ENCODE results near the gene DEFB113. TPM values are rescaled to one million over a fixed set of nuclear protein-coding genes. Genes with fewer than 3 reads are reported as not detected.

The DEFB113 gene
- polyA plus RNA-seq, 1 donor (not counting 4 experiments of a cell fraction or from before 2014, with no cell fraction given), result not detected

GRCh38 chr6:49980898-49981297 is 11.5 kb upstream of the DEFB113 start:
- H4K20me1 ChIP-seq (ENCODE audit: control insufficient read depth, extremely low read depth, insufficient read depth, low read length), result no peaks in the 10 kb centered on the region
- FAIRE-seq (peak; percentile 63), DNase-seq (ENCODE audit: low read depth, low spot score) (peak; percentile 11)
- H3K4me2 ChIP-seq (ENCODE audit: control insufficient read depth, extremely low read depth, insufficient read depth, low read depth, low read length), result no peak overlapping the region
- H3K4me1 ChIP-seq (ENCODE audit: control insufficient read depth, extremely low read depth, insufficient read depth, low read length), result no peaks in the 10 kb centered on the region
- TF ChIP-seq CTCF (optimal IDR thresholded peaks at IDR 0.05 in 1 of 3, IDR thresholded peaks at IDR 0.05 in 1 of 3, conservative IDR thresholded peaks at IDR 0.05 in 1 of 3; ENCODE audit: extremely low read depth in 1 of 3, insufficient read depth in 2 of 3, low read length in 3 of 3), result no peak
- TF ChIP-seq EZH2 (IDR thresholded peaks at IDR 0.05; ENCODE audit: low read length), result no peak
- H3K36me3 ChIP-seq (ENCODE audit: control insufficient read depth in 2 of 2, extremely low read depth in 1 of 2, insufficient read depth in 2 of 2, low read length in 2 of 2), result no peaks in the 10 kb centered on the region
- no peaks in the 10 kb centered on the region for H3K79me2 ChIP-seq (ENCODE audit: control insufficient read depth, insufficient read depth, low read length)
- no peaks in the 10 kb centered on the region for H3K9me3 ChIP-seq (ENCODE audit: control insufficient read depth, low read depth, low read length)
- no peaks in the 10 kb centered on the region for H3K27me3 ChIP-seq (ENCODE audit: control insufficient read depth, extremely low read depth, insufficient read depth, low read length)
- H3K4me3 ChIP-seq (ENCODE audit: control insufficient read depth in 2 of 3, extremely low read depth in 1 of 3, insufficient read depth in 2 of 3, low read depth in 1 of 3, low read length in 3 of 3), result no peak overlapping the region
- no peak overlapping the region for H3K9ac ChIP-seq (ENCODE audit: control insufficient read depth, extremely low read depth, insufficient read depth, low read length)
- dilution Hi-C loops (cut with MboI; ENCODE audit: extremely low pct_ligation_motif_present, low sequenced_read_pairs), result no loop called here
- H3K27ac ChIP-seq (ENCODE audit: control insufficient read depth, insufficient read depth, low read length), result no peak overlapping the region
- H2AFZ ChIP-seq (ENCODE audit: control insufficient read depth, low read length), result no peak overlapping the region
- H3K9me1 ChIP-seq (ENCODE audit: control insufficient read depth, extremely low read depth, insufficient read depth, low read length), result no peaks in the 10 kb centered on the region

- Histone ChIP-seq H3K9me1 (ENCODE audit: control insufficient read depth, extremely low read depth, insufficient read depth, low read length) (no peaks in the 10 kb centered on the region), H4K20me1 (ENCODE audit: control insufficient read depth, extremely low read depth, insufficient read depth, low read length) (no peaks in the 10 kb centered on the region), H3K27me3 (ENCODE audit: control insufficient read depth, extremely low read depth, insufficient read depth, low read length) (no peaks in the 10 kb centered on the region), H3K4me2 (ENCODE audit: control insufficient read depth, extremely low read depth, insufficient read depth, low read depth, low read length) (no peak overlapping the region), H3K4me1 (ENCODE audit: control insufficient read depth, extremely low read depth, insufficient read depth, low read length) (no peaks in the 10 kb centered on the region), H3K79me2 (ENCODE audit: control insufficient read depth, insufficient read depth, low read length) (no peaks in the 10 kb centered on the region), H3K9me3 (ENCODE audit: control insufficient read depth, low read depth, low read length) (no peaks in the 10 kb centered on the region), H3K9ac (ENCODE audit: control insufficient read depth, extremely low read depth, insufficient read depth, low read length) (no peak overlapping the region), H3K36me3 (ENCODE audit: control insufficient read depth in 2 of 2, extremely low read depth in 1 of 2, insufficient read depth in 2 of 2, low read length in 2 of 2) (no peaks in the 10 kb centered on the region), H2AFZ (ENCODE audit: control insufficient read depth, low read length) (no peak overlapping the region), H3K27ac (ENCODE audit: control insufficient read depth, insufficient read depth, low read length) (no peak overlapping the region), H3K4me3 (ENCODE audit: control insufficient read depth in 2 of 3, extremely low read depth in 1 of 3, insufficient read depth in 2 of 3, low read depth in 1 of 3, low read length in 3 of 3) (no peak overlapping the region)
- no peak for TF ChIP-seq EZH2 (IDR thresholded peaks at IDR 0.05; ENCODE audit: low read length)
- TF ChIP-seq CTCF (optimal IDR thresholded peaks at IDR 0.05 in 1 of 3, IDR thresholded peaks at IDR 0.05 in 1 of 3, conservative IDR thresholded peaks at IDR 0.05 in 1 of 3; ENCODE audit: extremely low read depth in 1 of 3, insufficient read depth in 2 of 3, low read length in 3 of 3), result no peak
- DNase-seq (ENCODE audit: low read depth, low spot score) (no peak), FAIRE-seq (no peak)
- dilution Hi-C loops (cut with MboI; ENCODE audit: extremely low pct_ligation_motif_present, low sequenced_read_pairs), result no loop called here
These were observed 10.2 kb upstream of the DEFB113 start for GRCh38 chr6:49979584-49979983.
